ENCODE data around the gene IGLON5. TPM values are rescaled to one million over a fixed set of nuclear protein-coding genes. Genes with fewer than 3 reads are reported as not detected.

IGLON5 gene
- total RNA-seq, 2 experiments from 2014 or later, result not detected

- H3K79me2 ChIP-seq (ENCODE audit: insufficient read depth, low read depth, low read length), result no peaks in the 10 kb centered on the region
- H3K4me2 ChIP-seq (ENCODE audit: low read length), result no peak overlapping the region
- H4K20me1 ChIP-seq (ENCODE audit: insufficient read depth, low read length), result no peaks in the 10 kb centered on the region
- BruUV-seq (replicated peaks), result no TSS peak
- intact Hi-C loops (cut with micrococcal nuclease; ENCODE audit: unreplicated experiment), result no loop called here
- CTCF ChIA-PET (ENCODE audit: unreplicated experiment), result no interaction called here
- H2AFZ ChIP-seq (ENCODE audit: low read length), result no peak overlapping the region
- H3K27ac ChIP-seq (ENCODE audit: low read depth, low read length, poor library complexity, severe bottlenecking), result no peak overlapping the region
- no peak overlapping the region for H3K4me3 ChIP-seq (ENCODE audit: low read depth, low read length, poor library complexity, severe bottlenecking)
- no peaks in the 10 kb centered on the region for H3K9me2 ChIP-seq (ENCODE audit: insufficient read depth, low read length)
- no peak for DNase-seq (ENCODE audit: low spot score)
- TF ChIP-seq EZH2phosphoT487 (IDR thresholded peaks at IDR 0.05; ENCODE audit: borderline replicate concordance, low read depth, low read length) (no peak), CTCF (conservative IDR thresholded peaks at IDR 0.05; ENCODE audit: low read length) (no peak)
- H3K9me3 ChIP-seq (ENCODE audit: low read length), result no peaks in the 10 kb centered on the region
- H3K4me1 ChIP-seq (ENCODE audit: insufficient read depth, low read length, poor library complexity, severe bottlenecking), result peaks cover 10% of the 10 kb centered on the region
- POLR2A ChIA-PET, result no interaction called here
- H3K36me3 ChIP-seq (ENCODE audit: insufficient read depth, low read length), result no peaks in the 10 kb centered on the region
These were observed 29.6 kb downstream of the IGLON5 start for GRCh38 chr19:51341066-51341465.

GRCh38 chr19:51341976-51342580 lies 30.6 kb downstream of the IGLON5 start, which contains the start of gene VSIG10L:
TSS of gene VSIG10L (minus strand) at chr19:51342139. CDS start at chr19:51342124, 15 bp downstream.
- intact Hi-C loops (cut with micrococcal nuclease; ENCODE audit: unreplicated experiment), result no loop called here
- Histone ChIP-seq H3K27ac (ENCODE audit: low read depth, low read length, poor library complexity, severe bottlenecking) (no peak within 1 kb of the TSS), H3K9me3 (ENCODE audit: low read length) (no peaks in the 10 kb centered on the region), H3K36me3 (ENCODE audit: insufficient read depth, low read length) (no peaks in the 10 kb centered on the region), H3K4me1 (ENCODE audit: insufficient read depth, low read length, poor library complexity, severe bottlenecking) (peaks cover 10% of the 10 kb centered on the region), H3K9me2 (ENCODE audit: insufficient read depth, low read length) (no peaks in the 10 kb centered on the region), H2AFZ (ENCODE audit: low read length) (no peak within 1 kb of the TSS), H3K4me3 (ENCODE audit: low read depth, low read length, poor library complexity, severe bottlenecking) (no peak within 1 kb of the TSS), H3K4me2 (ENCODE audit: low read length) (no peak within 1 kb of the TSS), H4K20me1 (ENCODE audit: insufficient read depth, low read length) (no peaks in the 10 kb centered on the region), H3K79me2 (ENCODE audit: insufficient read depth, low read depth, low read length) (no peaks in the 10 kb centered on the region)
- ChIA-PET POLR2A (no interaction called here), CTCF (ENCODE audit: unreplicated experiment) (interaction anchor here (0.5 kb wide), 1 partner anchor 75 kb away, joined by 4 read pairs; the partner anchor contains the start of gene SIGLEC10)
- no peak for TF ChIP-seq CTCF (conservative IDR thresholded peaks at IDR 0.05; ENCODE audit: low read length)
- TF ChIP-seq EZH2phosphoT487 (IDR thresholded peaks at IDR 0.05; ENCODE audit: borderline replicate concordance, low read depth, low read length), result no peak
- no peak for DNase-seq (ENCODE audit: low spot score)
- BruUV-seq (replicated peaks), result no TSS peak

Measured in OCI-LY7 (cell line).